GM23338 (cell line): ENCODE data around the gene SLC19A1. TPM values are rescaled to one million over a fixed set of nuclear protein-coding genes. Genes with fewer than 3 reads are reported as not detected.
"Not testable (repeated sequence)": the region's sequence is repeated elsewhere in the genome, so short reads cannot be mapped to it uniquely, and the experiment has no call there.

Experiments used
- ATAC-seq: fragments of 200-7000 bp; cut with Tn5 transposase; 3 replicates; pipeline ENCODE4 v1.9.1; 2020
- DNase-seq: peaks from one replicate; pipeline ENCODE4 v3.0.0-alpha.2; 2015; ENCODE audit warnings: low spot score
- H2AFZ ChIP-seq: fragments of 200-600 bp; sonication (generic); 2 replicates; pipeline ENCODE4 v1.8.0; 2016; ENCODE audit warnings: antibody characterized with exemption, mild to moderate bottlenecking, moderate library complexity
- H3F3A ChIP-seq: fragments of 200-600 bp; sonication (generic); replicated peaks from 2 replicates; pipeline ENCODE4 v1.8.0; 2017; ENCODE audit warnings: antibody characterized with exemption, mixed run types, low read depth
- H3K27ac ChIP-seq: fragments of 200-600 bp; sonication (generic); 2 replicates; pipeline ENCODE4 v1.6.1; 2016; ENCODE audit warnings: low read depth
- H3K27me3 ChIP-seq: fragments of 200-600 bp; sonication (generic); 2 replicates; pipeline ENCODE4 v1.8.0; 2016; ENCODE audit warnings: mild to moderate bottlenecking, mixed run types, moderate library complexity; ENCODE audit not compliant: insufficient read depth
- H3K36me3 ChIP-seq: fragments of 200-600 bp; sonication (generic); 2 replicates; pipeline ENCODE4 v1.8.0; 2016; ENCODE audit warnings: mild to moderate bottlenecking; ENCODE audit not compliant: insufficient read depth
- H3K4me1 ChIP-seq: fragments of 200-600 bp; sonication (generic); 2 replicates; pipeline ENCODE4 v1.8.0; 2016; ENCODE audit warnings: mild to moderate bottlenecking, moderate library complexity; ENCODE audit not compliant: insufficient read depth
- H3K4me2 ChIP-seq: fragments of 200-600 bp; sonication (generic); 2 replicates; pipeline ENCODE4 v1.7.1; 2017; ENCODE audit warnings: mixed run types
- H3K4me3 ChIP-seq: fragments of 200-600 bp; sonication (generic); 2 replicates; pipeline ENCODE4 v1.6.1; 2016; ENCODE audit warnings: mixed run types
- H3K79me2 ChIP-seq: fragments of 200-600 bp; sonication (generic); replicated peaks from 2 replicates; pipeline ENCODE4 v1.8.0; 2017; ENCODE audit warnings: mild to moderate bottlenecking; ENCODE audit not compliant: insufficient read depth
- H3K9me2 ChIP-seq: fragments of 200-600 bp; sonication (generic); 2 replicates; pipeline ENCODE4 v1.8.0; 2017; ENCODE audit not compliant: insufficient read depth
- H4K20me1 ChIP-seq: fragments of 200-600 bp; sonication (generic); replicated peaks from 2 replicates; pipeline ENCODE4 v1.8.0; 2017; ENCODE audit warnings: mild to moderate bottlenecking; ENCODE audit not compliant: insufficient read depth
- H3K27ac Mint-ChIP-seq: 2 replicates; pipeline ENCODE4 v1.8.0; 2020; ENCODE audit warnings: inconsistent platforms, mild to moderate bottlenecking, moderate library complexity, mixed read lengths
- H3K27me3 Mint-ChIP-seq: 3 replicates; pipeline ENCODE4 v1.8.0; 2022; ENCODE audit warnings: low read depth, mild to moderate bottlenecking, moderate library complexity, mixed read lengths, inconsistent platforms; ENCODE audit not compliant: insufficient read depth, poor library complexity
- H3K36me3 Mint-ChIP-seq: 3 replicates; pipeline ENCODE4 v1.8.0; 2021; ENCODE audit warnings: low read depth, mild to moderate bottlenecking, inconsistent platforms, moderate library complexity, mixed read lengths
- H3K4me1 Mint-ChIP-seq: 3 replicates; pipeline ENCODE4 v1.8.0; 2020; ENCODE audit warnings: mild to moderate bottlenecking, inconsistent platforms, mixed read lengths
- H3K4me3 Mint-ChIP-seq: 3 replicates; pipeline ENCODE4 v1.8.0; 2021; ENCODE audit warnings: moderate library complexity, mild to moderate bottlenecking, inconsistent platforms, mixed read lengths
- H3K9me3 Mint-ChIP-seq: 3 replicates; pipeline ENCODE4 v1.8.0; 2020; ENCODE audit warnings: moderate library complexity, mild to moderate bottlenecking, inconsistent platforms, mixed read lengths
- EZH2phosphoT487 ChIP-seq: fragments of 200-600 bp; sonication (generic); IDR thresholded peaks from one replicate; pipeline ENCODE4 v1.8.1; 2018; ENCODE audit warnings: antibody characterized with exemption; ENCODE audit not compliant: unreplicated experiment
- JUNB ChIP-seq: IDR thresholded peaks from one replicate; pipeline ENCODE4 v1.6.1; 2016; ENCODE audit warnings: antibody characterized with exemption; ENCODE audit not compliant: unreplicated experiment
- NANOG ChIP-seq: IDR thresholded peaks from 2 replicates; pipeline ENCODE4 v1.6.1; 2016; ENCODE audit warnings: antibody characterized with exemption, borderline replicate concordance
- ZNF331 ChIP-seq: fragments of 250-450 bp; sonication (Bioruptor Pico); IDR thresholded peaks from 2 replicates; pipeline ENCODE4 v1.5.0; 2020; ENCODE audit warnings: low read depth, mild to moderate bottlenecking, moderate library complexity
- polyA plus RNA-seq: library from polyadenylated mRNA; unstranded; fragments of >200 nt; fragmentation: Nextera tagmentation; extraction: Ambion mirVana; gene quantifications from 2 replicates; pipeline ENCODE4 v1.2.1, GENCODE V29; 2016
- total RNA-seq: library from RNA; depleted of rRNA; stranded (reverse); fragments of >200 nt; shearing (Covaris generic); gene quantifications from 2 replicates; pipeline ENCODE4 v1.2.3, GENCODE V29; 2014

SLC19A1 gene
- total and polyA plus RNA-seq, 2 experiments from 2014 or later: 31.2 to 33.0 TPM

- H3K4me3 Mint-ChIP-seq, H3K79me2 ChIP-seq, H3K27ac ChIP-seq, H3K4me1 ChIP-seq, ATAC-seq, DNase-seq, H3K27me3 Mint-ChIP-seq, H3K27me3 ChIP-seq, H3K4me3 ChIP-seq, H3K9me2 ChIP-seq, H3K9me3 Mint-ChIP-seq, H3K4me2 ChIP-seq, H4K20me1 ChIP-seq, H3K36me3 Mint-ChIP-seq, H3K27ac Mint-ChIP-seq, H3K36me3 ChIP-seq, H3F3A ChIP-seq: not testable (repeated sequence)
- H3K4me1 Mint-ChIP-seq: peaks cover 14% of the 10 kb centered on the region
- 0 out of 2 replicates have a peak overlapping the region, but pooled peaks have one; percentile 5 for H2AFZ ChIP-seq
These were observed 21.9 kb upstream of the SLC19A1 start for GRCh38 chr21:45564137-45564536.

GRCh38 chr21:45562965-45563364 lies 20.7 kb upstream of the SLC19A1 start:
- Histone ChIP-seq H3K79me2 (no peaks in the 10 kb centered on the region), H3K9me2 (no peaks in the 10 kb centered on the region), H3K4me2 (no peak overlapping the region), H2AFZ (no peak overlapping the region), H3K36me3 (no peaks in the 10 kb centered on the region), H3K27me3 (no peaks in the 10 kb centered on the region), H4K20me1 (no peaks in the 10 kb centered on the region), H3K4me3 (no peak overlapping the region), H3K27ac (no peak overlapping the region), H3F3A (no peaks in the 10 kb centered on the region), H3K4me1 (no peaks in the 10 kb centered on the region)
- H3K9me3 Mint-ChIP-seq: no peaks in the 10 kb centered on the region
- no peak overlapping the region; the same call in 1 of the 2 replicates for H3K27ac Mint-ChIP-seq
- DNase-seq (no peak), ATAC-seq (no peak)
- peaks cover 14% of the 10 kb centered on the region for H3K4me1 Mint-ChIP-seq
- H3K36me3 Mint-ChIP-seq: no peaks in the 10 kb centered on the region
- no peak overlapping the region for H3K4me3 Mint-ChIP-seq
- no peak for TF ChIP-seq NANOG
- H3K27me3 Mint-ChIP-seq: no peaks in the 10 kb centered on the region

GRCh38 chr21:45562402-45562801 lies 20.2 kb upstream of the SLC19A1 start:
- H3K4me2 ChIP-seq: no peak overlapping the region
- no peaks in the 10 kb centered on the region for H4K20me1 ChIP-seq
- ATAC-seq: no peak

GRCh38 chr21:45561241-45561640 lies 19.0 kb upstream of the SLC19A1 start:
- not testable (repeated sequence) for H3F3A ChIP-seq, H3K27me3 Mint-ChIP-seq, H3K27ac Mint-ChIP-seq, H3K4me1 ChIP-seq, H3K4me3 ChIP-seq, H3K27ac ChIP-seq, ATAC-seq, H3K4me3 Mint-ChIP-seq, H3K36me3 ChIP-seq, H3K9me3 Mint-ChIP-seq, H3K9me2 ChIP-seq, H3K36me3 Mint-ChIP-seq, H3K27me3 ChIP-seq, H4K20me1 ChIP-seq, H3K4me2 ChIP-seq, H3K79me2 ChIP-seq, DNase-seq
- H3K4me1 Mint-ChIP-seq: peaks cover 14% of the 10 kb centered on the region
- peak overlapping the region; percentile 74 for H2AFZ ChIP-seq

More at GRCh38 chr21:45562402-45562801, 20.2 kb upstream of the SLC19A1 start:
- TF ChIP-seq JUNB: no peak
- no peak for TF ChIP-seq ZNF331 (CRISPR knock-in tag)
- TF ChIP-seq EZH2phosphoT487: no peak
- no peak overlapping the region for H3K4me3 ChIP-seq
- peaks cover 14% of the 10 kb centered on the region for H3K4me1 Mint-ChIP-seq
- no peaks in the 10 kb centered on the region for H3K9me2 ChIP-seq
- no peaks in the 10 kb centered on the region for H3F3A ChIP-seq
- H3K4me1 ChIP-seq: no peaks in the 10 kb centered on the region
- no peak overlapping the region for H2AFZ ChIP-seq
- H3K36me3 Mint-ChIP-seq: no peaks in the 10 kb centered on the region
- H3K27ac ChIP-seq: no peak overlapping the region
- no peaks in the 10 kb centered on the region for H3K9me3 Mint-ChIP-seq
- H3K4me3 Mint-ChIP-seq: no peak overlapping the region
- no peaks in the 10 kb centered on the region for H3K36me3 ChIP-seq
- H3K27me3 Mint-ChIP-seq: no peaks in the 10 kb centered on the region
- no peaks in the 10 kb centered on the region for H3K27me3 ChIP-seq
- no peak overlapping the region for H3K27ac Mint-ChIP-seq
- no peaks in the 10 kb centered on the region for H3K79me2 ChIP-seq
- no peak for DNase-seq
